Skin of body (tissue), 3 donors: Measurements from ENCODE around the gene SLC26A4. TPM values are rescaled to one million over a fixed set of nuclear protein-coding genes. Genes with fewer than 3 reads are reported as not detected.

Experiments
- DNase-seq: peaks from one replicate; lab custom pipeline; 2025; lab: John Stamatoyannopoulos, UW
- small RNA-seq: library from RNA; depleted of rRNA; stranded (forward); fragments of <200 nt; gene quantifications from one replicate; pipeline ENCODE3, GENCODE V24; 2014; ENCODE audit warnings: low replicate concordance
- total RNA-seq: library from RNA; depleted of rRNA; stranded (reverse); fragments of >200 nt; gene quantifications from one replicate; pipeline ENCODE4 v1.2.3, GENCODE V29; 2014

SLC26A4 gene
- total RNA-seq, 1 donor from 2014 or later, result 1.1 TPM

DNA sequence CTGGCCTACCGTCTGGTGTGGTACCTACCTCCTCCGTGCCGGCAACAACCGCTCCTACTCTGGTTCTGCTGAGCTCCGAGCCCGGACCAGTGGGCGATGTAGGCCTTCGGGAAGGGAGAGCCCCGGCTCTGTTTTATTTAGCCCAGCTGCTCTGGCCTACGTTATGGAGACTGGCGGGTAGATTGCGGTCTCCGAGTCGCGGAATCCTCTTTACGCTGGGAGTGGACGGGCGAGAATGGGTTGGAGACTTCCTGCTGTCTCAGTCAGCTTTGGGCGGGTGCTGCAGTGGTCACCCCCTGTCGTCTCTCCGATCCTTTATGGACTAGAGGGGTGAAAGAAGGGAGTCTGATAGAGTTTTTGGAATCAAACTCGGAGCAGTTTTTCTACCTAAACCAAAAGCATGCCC, 83.7 kb downstream of the SLC26A4 start:
- no peak for DNase-seq

DNA sequence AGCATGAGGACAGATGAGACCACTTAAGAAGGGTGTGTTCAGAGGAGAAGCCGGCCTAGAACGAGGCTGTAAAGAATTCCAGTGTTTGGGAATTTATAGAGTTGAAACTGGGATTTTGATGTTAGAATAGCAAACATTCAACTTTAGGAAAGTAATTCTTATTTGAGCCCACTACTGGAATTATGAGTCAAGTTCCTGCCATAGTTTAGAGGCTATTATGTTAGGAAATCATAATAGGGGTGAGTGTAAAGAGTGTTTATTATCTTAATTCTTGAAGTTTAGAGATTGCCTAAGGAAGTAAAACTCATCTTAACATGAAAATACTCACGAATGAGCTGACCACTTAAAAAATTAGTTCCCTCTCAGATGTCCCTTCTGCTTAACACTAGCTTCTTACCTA, 85.4 kb downstream of the SLC26A4 start:
- no peak for DNase-seq

- no peak for DNase-seq
These were observed 90.5 kb downstream of the SLC26A4 start for GRCh38 chr7:107751113-107751512.

DNA sequence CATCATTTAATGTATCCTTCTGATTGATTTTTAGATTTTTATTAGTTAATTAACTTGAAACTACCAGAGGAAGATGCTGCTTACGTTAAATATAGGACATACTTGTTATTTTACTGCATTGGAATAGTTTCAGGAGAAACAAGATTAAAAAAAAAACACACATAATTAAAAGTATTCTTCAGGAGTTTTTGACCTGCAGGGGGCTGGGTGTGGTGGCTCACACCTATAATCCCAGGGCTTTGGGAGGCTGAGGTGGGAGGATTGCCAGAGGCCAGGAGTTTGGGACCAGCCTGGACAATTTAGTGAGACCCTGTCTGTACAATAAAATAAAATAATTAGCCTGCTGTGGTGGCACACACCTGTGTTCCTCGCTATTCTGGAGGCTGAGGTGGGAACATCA, 94.0 kb downstream of the SLC26A4 start:
- no peak for DNase-seq

GRCh38 chr7:107758667-107759066, 98.0 kb downstream of the SLC26A4 start:
- no peak for DNase-seq

- no peak for DNase-seq
These were observed 106.8 kb downstream of the SLC26A4 start for GRCh38 chr7:107767391-107767790.

Small RNA genes lying within 50 kb of the gene (small RNA-seq; reads per million reads assigned to genes)
- gene BANF1P5, result not detected

Other genes starting within 250 kb of the SLC26A4 start
- 0.20 TPM for gene GPR22, start 190.8 kb upstream of the SLC26A4 start, total RNA-seq
- 47.8 TPM for gene COG5, start 96.9 kb upstream of the SLC26A4 start, total RNA-seq
- gene DUS4L, start 96.9 kb upstream of the SLC26A4 start, total RNA-seq, result 7.4 TPM
- 43.4 TPM for gene BCAP29, start 80.6 kb upstream of the SLC26A4 start, total RNA-seq
- 16.0 TPM for gene CBLL1, start 83.3 kb downstream of the SLC26A4 start, total RNA-seq
- gene SLC26A3, start 142.4 kb downstream of the SLC26A4 start, total RNA-seq, result not detected
- 73.5 TPM for gene DLD, start 230.4 kb downstream of the SLC26A4 start, total RNA-seq